Middle frontal gyrus (tissue), 1 donor: ENCODE measurements around the gene CTNNA3.
"Not testable (repeated sequence)": the region's sequence is repeated elsewhere in the genome, so short reads cannot be mapped to it uniquely, and the experiment has no call there.

Experiments used
- DNase-seq: peaks from one replicate; pipeline ENCODE4 v3.0.0-alpha.2; 2015; ENCODE audit warnings: low spot score; ENCODE audit errors: extremely low spot score

CTNNA3 gene

DNA sequence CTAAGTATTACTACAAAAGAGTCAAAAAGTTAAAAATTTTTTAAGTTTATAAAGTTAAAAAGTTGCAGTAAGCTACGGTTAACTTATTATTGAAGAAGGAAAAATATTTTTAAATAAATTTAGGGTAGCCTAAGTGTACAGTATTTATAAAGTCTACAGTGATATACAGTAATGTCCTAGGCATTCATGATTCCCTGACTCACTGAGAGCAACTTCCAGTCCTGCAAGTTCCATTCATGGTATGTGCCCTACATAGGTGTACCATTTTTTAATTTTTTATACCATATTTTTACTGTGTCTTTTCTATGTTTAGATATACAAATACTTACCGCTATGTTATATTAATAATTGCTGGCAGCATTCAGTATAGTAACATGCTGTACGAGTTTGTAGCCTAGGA lies 92.3 kb downstream of the CTNNA3 start:
- no peak for DNase-seq

DNA sequence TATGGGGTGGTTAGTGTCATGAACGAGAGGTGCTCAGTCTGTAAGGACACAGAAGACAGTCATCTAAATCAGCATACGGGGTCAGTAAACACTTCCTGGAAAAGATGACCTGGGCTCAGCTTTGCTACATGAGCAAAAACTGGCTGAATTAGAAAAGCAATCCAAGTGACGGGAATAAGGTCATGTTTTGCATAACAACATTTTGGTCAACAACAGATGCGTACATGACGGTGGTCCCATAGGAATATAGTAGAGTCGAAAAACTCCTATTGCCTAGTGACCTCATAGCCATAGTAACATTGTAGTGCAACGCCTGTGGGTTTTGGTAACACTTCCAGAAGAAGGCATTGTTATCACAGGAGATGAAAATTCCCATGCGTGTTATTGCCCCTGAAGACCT lies 92.9 kb downstream of the CTNNA3 start:
- no peak for DNase-seq

DNA sequence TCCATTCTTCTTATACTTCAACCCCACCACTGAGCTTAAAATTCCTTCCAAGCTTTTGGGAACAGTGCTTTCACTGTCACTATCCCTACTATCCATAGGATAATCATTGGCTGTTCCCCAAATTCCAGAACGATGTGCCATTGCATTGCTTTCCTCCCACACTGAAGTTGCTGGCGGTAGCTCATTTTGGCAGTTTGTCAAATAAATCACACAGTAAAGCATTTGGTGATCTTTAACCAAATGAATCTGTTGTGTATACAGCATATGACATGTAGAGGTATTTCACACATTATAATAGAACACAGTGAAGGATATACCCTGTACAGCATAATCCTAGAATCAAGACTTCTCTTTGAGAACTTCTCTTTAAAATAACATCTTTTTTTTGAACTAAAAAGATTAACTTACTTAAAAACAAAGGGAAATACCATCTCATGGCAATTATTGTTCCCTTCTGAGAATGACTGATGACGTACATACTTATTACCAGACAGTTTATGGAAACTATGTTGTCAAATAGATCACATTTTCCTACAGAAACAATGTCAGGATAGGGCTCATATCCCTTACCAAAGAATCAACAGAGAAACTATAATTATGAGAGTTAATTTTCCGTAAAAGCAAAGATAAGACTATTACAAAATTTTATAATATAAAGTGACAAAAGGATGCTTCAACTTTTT lies 93.6 kb downstream of the CTNNA3 start:
- no peak for DNase-seq

DNA sequence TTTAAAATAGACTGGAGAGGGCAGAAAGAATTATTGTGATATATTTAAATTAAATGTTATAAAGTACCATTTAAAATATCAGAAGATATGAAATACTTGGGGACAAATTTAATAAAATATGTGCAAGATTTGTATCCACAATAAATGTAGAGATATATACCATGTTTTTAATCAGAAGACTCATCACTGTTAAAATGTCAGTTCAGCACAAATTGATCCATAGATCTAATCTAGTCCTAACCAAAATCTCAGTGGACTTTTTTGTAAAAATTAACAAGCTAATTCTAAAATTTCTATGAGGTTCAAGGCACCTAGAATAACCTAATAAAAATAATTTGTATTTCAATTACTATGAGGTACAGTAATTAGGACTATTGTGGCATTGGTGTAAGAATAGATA lies 96.4 kb downstream of the CTNNA3 start:
- no peak for DNase-seq

DNA sequence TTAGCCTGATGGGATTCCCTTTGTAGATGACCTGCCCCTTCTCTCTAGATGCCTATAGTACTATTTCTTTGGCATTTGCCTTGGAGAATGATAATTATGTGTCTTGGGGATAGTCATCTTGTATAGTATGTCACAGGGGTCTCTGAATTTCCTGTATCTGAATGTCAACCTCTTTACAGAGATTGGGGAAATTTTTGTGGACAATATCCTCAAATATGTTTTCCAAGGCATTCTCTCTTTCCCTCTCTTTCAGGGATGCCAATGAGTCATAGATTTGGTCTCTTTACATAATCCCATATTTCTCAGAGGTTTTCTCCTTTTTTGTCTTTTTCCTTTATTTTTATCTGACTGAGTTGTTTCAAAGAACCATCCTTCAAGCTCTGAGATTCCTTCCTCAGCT lies 99.4 kb downstream of the CTNNA3 start:
- no peak for DNase-seq

DNA sequence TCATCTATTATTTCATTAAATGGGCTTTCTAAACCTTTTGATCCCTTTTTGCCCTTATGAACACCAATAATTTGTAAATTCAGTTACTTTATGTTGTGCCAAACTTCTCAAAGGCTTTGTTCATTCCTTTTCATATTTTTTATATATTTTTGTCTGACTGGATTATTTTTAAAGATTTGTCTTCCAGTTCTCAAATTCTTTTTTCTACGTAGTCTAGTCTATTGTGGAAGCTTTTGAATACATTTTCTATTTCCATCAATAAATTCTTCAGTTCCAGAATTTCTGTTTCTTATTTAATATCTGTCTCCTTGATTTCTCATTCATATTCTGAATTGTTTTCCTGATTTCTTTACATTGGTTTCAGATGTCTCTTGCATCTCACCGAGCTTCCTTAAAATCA lies 108.2 kb downstream of the CTNNA3 start:
- DNase-seq = no peak

DNA sequence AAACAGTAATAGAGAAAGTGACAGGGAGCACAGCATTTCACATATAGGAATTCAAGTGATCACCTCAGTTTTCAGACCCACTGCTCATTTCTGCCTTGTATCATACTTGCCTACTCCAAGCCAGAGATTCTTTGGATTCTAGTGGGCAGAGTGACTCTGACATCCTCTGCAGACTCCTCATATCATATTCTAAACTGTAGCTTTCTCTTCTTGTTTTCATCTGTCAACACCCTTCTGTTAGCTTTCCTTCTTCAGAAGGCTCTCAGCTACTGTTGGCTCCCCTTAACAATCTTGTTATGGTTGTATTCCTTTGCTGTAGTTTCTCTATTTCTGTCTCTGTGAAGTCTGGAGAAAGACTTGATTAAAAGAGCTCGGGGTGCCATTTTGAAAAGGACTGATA lies 120.5 kb downstream of the CTNNA3 start:
- no peak for DNase-seq

DNA sequence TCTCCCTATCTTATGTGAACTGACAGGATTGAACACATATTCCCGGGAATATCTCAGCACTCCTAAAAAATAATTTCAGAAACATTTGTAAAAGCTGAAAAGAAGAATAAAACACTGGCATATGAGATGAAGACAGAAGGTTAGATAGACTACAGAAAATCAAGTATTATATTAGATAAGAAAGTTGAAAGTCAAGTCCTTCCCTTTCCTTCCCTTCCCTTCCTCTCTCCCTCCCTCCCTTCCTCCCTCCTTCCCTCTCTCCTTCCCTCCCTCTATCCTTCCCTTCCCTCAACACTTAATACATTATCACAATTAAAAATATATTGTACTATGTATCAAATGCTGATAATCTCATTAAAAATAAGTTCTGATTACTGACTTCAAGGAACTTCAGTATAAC lies 122.5 kb downstream of the CTNNA3 start:
- no peak for DNase-seq

DNA sequence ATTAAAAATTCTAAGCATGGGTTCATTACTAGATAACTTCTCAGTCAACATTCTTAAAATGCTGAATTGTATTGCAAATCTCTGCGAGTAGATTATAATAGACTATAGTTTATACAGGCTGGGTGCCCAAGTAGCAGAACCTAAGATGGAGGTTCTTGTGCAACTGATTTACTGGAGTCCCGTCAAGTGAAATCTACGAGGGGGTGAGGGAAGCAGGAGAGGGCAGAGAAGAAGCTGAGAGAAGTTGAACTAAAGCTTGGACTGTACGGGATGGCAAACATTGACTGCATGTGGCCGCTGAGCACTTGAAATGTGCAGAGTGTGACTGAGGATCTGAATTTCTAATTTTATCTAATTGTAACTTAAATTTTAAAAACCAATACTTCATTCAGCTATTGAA lies 124.5 kb downstream of the CTNNA3 start:
- DNase-seq = no peak

DNA sequence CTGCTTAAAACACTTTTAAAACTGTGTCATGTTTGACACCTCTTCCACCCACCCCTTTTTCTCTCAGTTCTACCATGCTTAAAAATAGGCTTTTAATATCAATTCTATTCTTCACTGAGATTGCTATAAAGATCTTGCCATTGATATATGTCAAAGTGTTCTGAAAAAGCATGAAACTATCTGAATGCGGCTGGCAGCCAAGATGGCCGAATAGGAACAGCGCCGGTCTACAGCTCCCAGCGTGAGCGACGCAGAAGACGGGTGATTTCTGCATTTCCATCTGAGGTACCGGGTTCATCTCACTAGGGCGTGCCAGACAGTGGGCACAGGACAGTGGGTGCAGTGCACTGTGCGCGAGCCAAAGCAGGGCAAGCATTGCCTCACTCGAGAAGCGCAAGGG lies 137.7 kb downstream of the CTNNA3 start:
- DNase-seq = not testable (repeated sequence)

DNA sequence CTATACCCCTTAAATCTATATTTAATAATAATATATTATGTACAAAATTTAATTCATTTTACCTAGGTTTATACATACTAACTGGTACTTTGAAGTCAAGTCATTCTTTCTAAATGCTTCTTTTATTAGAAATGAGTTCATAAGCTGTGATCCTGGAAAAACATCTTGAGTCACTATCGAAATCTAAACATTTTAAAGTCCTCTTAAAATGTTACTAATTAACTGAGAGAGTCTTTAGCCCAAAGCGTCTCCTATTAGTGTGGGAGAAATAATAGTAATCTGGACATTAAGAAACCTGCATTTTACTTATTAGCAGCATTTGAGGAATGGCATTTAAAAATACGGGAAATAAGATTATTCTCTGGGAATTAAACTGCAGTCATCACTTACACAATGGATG lies 142.7 kb downstream of the CTNNA3 start:
- DNase-seq = no peak

DNA sequence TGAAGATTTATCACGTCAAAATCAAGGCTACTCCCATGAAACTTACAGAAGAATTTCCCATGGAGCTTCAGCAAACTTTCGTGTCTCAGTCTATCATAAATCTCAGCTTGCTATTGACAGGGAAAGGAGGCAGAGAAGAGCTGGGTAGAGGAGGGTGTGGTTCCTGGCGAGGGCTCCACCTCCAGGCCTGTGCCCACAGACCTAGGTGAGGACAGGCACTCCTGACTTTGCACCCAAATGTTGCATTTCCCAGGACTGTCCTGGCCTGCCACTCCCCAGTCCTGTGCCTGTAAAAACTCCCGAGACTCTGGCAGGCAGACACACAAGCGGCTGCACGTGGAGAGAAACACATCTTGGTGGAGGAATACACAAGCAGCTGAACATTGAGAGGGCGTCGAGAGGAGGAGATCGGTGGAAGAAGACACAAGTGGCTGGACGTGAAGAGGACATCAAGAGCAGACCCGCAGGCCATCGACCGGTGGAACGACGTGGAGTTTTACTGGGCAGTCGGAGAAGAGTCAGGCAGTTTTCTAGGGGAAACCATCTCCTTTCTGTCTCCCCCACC lies 145.1 kb downstream of the CTNNA3 start:
- DNase-seq = no peak

DNA sequence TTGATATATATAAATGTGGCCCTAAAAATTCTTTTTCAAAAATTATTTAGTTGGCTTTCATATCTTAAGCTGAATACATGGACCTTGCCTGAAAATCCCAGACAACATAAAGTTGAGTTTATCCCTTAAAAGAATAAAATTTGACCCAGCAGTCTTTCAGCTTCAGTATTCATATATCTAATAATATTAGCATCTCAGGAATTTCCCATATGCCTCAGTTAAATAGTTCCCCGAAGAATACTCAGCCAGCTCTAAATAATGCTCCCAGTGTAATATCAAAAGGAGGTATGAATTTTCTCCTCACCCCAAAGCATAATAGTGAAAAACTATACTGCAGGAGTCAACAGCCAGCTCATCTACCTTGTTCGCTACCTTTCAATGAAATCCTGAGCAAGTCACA lies 145.9 kb downstream of the CTNNA3 start:
- no peak for DNase-seq

DNA sequence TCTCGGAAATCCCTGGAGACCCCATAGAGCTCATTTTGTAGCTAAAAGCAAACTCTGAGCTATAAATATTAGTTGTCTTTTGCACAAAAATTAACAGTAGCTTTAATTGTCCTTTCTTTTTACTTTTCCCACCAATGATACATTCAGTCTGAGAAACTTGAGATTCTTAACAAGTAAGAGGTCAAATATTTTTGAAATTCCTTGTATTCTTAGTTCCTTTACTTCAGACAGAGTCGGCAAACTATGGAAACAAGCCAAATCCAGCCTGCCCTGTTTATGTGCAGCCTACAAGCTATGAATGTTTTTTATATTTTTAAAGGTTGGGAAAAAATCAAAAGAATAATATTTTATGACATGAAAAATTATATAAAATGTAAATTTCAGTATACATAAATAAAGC lies 146.6 kb downstream of the CTNNA3 start:
- no peak for DNase-seq

DNA sequence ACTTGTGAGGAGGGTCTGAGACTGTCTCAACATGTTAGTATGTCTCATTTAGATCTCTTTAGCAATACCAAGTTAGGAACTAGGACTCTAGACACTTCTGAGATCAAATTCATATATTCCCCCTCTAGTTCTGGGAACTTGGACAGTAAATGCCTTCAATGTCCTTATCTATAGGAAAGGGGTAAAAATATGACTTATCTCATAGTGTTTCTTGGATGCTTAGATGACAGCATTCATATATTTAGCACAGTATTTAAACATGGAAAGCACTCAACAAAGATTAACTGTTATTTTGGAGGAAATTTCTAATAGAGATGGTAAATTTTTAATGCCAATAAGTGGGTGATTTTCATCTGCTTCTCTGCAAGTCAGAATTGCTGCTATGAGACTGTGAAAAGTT lies 154.6 kb downstream of the CTNNA3 start:
- DNase-seq = no peak

DNA sequence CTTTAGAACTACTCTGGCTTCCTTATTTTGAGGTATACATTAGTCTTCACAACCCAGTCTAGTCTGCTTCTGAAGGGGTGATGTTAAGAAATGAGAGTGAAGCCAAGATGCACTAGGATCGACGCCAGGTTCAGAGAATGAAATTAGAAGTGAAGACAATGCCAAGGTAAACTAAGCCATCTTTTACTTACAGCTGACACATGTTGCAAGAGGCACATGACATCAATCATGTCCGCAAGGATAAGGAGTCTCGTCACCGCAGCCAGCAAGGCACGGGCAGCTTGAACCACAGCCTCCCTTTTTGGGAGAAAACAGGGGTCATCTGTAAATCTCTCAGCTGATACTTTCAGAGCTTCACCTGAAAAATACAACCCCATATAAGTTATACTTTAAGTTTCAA lies 156.7 kb downstream of the CTNNA3 start:
- DNase-seq = no peak

DNA sequence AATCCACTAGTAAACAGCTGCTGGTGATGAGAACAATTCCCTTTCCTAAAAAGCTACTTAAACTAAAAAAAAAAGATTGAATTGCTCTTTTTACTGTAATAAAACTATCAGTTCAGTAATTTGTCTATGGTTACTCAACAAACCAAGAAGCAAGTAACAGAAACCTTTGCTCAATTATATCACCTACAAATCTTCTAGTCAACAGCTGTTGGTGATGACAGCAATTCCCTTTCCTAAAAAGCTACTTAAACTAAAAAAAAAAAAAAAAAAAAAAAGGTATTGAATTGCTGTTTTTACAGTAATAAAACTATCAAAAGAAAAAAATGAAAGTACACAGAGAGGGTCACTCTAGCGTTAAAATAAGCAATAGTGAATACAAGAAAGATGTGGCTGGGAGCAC lies 158.1 kb downstream of the CTNNA3 start:
- DNase-seq = no peak

DNA sequence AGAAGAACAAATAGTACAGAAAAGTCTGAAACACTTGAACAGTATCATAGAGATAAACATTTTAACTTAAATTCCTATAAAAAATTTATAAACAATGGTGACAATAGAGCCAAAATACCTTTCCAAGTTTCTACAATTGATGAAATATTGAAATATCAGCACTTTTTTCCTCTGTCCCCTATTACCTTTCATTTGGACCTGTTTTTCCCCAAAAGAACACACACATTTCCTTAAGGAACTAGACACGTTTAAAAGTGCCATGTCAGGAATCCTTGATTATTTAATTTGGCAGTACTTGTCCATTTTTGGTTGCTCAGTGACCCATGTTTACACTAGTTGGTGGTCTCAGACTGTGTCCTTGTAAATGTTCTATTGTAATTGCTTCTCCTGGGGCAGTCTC lies 162.6 kb downstream of the CTNNA3 start:
- DNase-seq = no peak

DNA sequence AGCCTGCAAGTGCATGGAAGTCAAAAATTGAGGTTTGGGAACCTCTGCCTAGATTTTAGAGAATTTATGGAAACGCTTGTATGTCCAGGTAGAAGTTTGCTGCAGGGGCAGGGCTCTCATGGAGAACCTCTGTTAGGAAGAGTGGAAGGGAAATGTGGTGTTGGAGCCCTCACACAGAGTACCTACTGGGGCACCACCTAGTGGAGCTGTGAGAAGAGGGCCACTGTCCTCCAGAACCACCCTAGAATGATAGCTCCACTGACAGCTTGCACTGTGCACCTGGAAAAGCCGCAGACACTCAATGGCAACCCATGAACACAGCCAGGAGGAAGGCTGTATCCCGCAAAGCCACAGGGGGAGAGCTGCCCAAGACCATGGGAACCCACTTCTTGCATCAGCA lies 165.0 kb downstream of the CTNNA3 start:
- DNase-seq = not testable (repeated sequence)

DNA sequence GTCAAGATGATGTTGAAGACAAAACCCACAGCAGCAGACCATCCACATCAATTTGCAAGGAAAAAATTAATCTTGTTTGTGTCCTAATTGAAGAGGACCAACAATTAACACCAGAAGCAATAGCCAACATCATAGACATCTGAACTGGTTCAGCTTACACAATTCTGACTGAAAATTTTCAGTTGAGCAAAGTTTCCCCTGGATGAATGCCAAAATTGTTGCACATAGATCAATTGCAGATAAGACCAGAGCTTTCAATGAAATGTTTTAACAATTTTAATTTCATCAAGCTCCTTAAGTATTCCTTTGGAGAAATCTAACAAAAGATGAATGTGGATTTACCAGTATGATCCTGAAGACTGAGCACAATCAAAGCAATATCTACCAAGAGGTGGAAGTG lies 168.6 kb downstream of the CTNNA3 start:
- DNase-seq = no peak

DNA sequence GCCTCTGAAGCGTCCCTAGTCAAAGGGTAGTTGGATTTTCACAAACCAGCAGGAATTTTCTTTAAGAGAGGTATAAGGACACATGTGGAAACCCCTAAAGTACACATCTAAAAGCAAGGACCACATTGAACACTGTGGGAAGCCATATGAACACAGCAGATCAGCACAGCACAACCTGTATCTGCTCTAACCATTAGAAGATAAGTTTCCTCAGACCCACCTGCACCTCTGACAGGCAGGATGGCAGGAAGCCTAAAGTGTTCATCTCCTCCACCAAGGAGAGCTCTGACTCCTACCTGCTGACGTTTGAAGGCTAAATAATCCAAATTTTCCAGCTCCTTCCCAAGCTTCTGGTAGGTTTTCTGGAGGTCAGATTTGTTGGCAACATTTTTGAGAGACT lies 174.4 kb downstream of the CTNNA3 start:
- DNase-seq = no peak

DNA sequence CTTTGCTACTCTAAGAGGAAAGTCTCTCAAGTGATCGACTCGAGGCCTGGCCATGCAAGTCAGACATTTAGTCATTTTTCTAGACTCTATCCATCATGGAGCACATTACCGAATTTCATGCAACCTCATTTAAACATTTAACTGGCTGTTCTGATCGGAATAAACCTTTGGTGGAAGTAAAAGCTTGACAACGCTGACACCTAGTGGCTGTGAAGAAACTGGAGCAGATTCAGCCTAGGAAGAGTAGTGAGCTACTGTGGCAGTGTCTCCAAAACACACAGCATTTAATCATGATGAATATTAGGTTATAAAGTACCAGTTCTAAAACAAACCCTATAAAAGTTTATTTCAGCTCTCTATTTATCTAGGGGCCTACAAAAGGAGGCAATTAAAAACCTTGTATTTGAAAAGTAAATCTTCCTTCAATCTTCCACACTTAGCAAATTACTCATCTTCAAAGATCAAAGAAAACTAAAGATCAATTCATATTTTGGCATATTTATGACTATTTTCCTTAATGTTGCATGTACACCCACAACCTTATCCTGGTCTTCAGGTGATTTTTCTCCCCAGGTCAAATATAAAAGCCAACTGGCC lies 175.0 kb downstream of the CTNNA3 start:
- peak; percentile 64 for DNase-seq

DNA sequence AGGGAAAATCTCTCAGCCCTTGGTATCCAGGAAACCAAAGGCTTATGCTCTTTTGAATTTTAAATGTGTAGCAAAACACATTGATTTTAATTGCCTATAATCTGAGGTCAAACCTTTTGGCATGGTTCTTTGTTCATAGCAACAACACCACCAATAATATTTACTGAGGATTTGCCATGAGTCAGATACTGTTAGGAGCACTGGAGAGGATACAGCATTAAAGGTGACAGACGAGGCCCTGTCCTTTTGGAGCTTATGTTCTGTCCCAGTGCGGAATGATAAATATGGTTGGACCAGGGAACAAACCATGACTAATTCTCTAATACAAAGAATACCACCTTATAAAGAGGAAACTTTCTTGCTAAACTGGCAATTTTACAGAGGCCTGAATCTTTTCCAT lies 176.6 kb downstream of the CTNNA3 start:
- no peak for DNase-seq
